ENCODE measurements around the gene WSCD1.

WSCD1 gene

GRCh38 chr17:6108987-6109386, 38.8 kb downstream of the WSCD1 start:
- DNase-seq, result no peak

- DNase-seq, result no peak
Observed at GRCh38 chr17:6109536-6109935, 39.4 kb downstream of the WSCD1 start.

GRCh38 chr17:6110088-6110487, 39.9 kb downstream of the WSCD1 start:
- no peak for DNase-seq

- DNase-seq, result no peak
Observed at GRCh38 chr17:6110592-6110991, 40.4 kb downstream of the WSCD1 start.

GRCh38 chr17:6120351-6120750, 50.2 kb downstream of the WSCD1 start:
- no peak for DNase-seq

GRCh38 chr17:6124856-6125255, 54.7 kb downstream of the WSCD1 start:
- DNase-seq, result no peak

- no peak for DNase-seq
Observed at GRCh38 chr17:6126768-6127167, 56.6 kb downstream of the WSCD1 start.

- no peak for DNase-seq
Observed at GRCh38 chr17:6134721-6135120, 64.5 kb downstream of the WSCD1 start.

GRCh38 chr17:6135236-6135635, 65.1 kb downstream of the WSCD1 start:
- no peak for DNase-seq

- DNase-seq, result no peak
Observed at GRCh38 chr17:6135996-6136395, 65.8 kb downstream of the WSCD1 start.

GRCh38 chr17:6137716-6138502, 67.7 kb downstream of the WSCD1 start:
- DNase-seq, result no peak

- no peak for DNase-seq
Observed at GRCh38 chr17:6138761-6139446, 68.7 kb downstream of the WSCD1 start.

GRCh38 chr17:6139447-6139832, 69.3 kb downstream of the WSCD1 start:
- no peak for DNase-seq

GRCh38 chr17:6140188-6140587, 70.0 kb downstream of the WSCD1 start:
- no peak for DNase-seq

GRCh38 chr17:6140728-6141330, 70.7 kb downstream of the WSCD1 start:
- DNase-seq, result no peak

- no peak for DNase-seq
Observed at GRCh38 chr17:6142701-6143100, 72.5 kb downstream of the WSCD1 start.

GRCh38 chr17:6145946-6146345, 75.8 kb downstream of the WSCD1 start:
- DNase-seq, result no peak

- no peak for DNase-seq
Observed at GRCh38 chr17:6147042-6147441, 76.9 kb downstream of the WSCD1 start.

GRCh38 chr17:6153375-6153774, 83.2 kb downstream of the WSCD1 start:
- no peak for DNase-seq

- DNase-seq, result no peak
Observed at GRCh38 chr17:6157716-6158115, 87.5 kb downstream of the WSCD1 start.

GRCh38 chr17:6159541-6160231, 89.5 kb downstream of the WSCD1 start:
- no peak for DNase-seq

- no peak for DNase-seq
Observed at GRCh38 chr17:6160232-6160555, 90.0 kb downstream of the WSCD1 start.

Measured in CD4-positive, alpha-beta T cell treated with Interleukin-1 beta for 1 hour (primary cell).